CD14-positive monocyte (primary cell): ENCODE results near the gene BAHCC1. TPM values are rescaled to one million over a fixed set of nuclear protein-coding genes. Genes with fewer than 3 reads are reported as not detected.

Source experiments
- DNase-seq, 3 donors: peaks; one replicate each; pipeline ENCODE4 v3.0.0-alpha.2; 2011 to 2022
- H2AFZ ChIP-seq: 2 replicates; pipeline ENCODE4 v1.6.0; 2012; ENCODE audit warnings: mild to moderate bottlenecking, low read depth, low read length, inconsistent platforms; ENCODE audit not compliant: insufficient read depth, poor library complexity, severe bottlenecking
- H3K27ac ChIP-seq, 2 donors: 1 replicate in 1 of 2; 2 replicates in 1 of 2; pipeline ENCODE4 v1.5.1; 2012 to 2013; ENCODE audit warnings: low read length in 2 of 2, control low read depth in 1 of 2, inconsistent platforms in 1 of 2, low read depth in 1 of 2, mild to moderate bottlenecking in 1 of 2
- H3K27me3 ChIP-seq, 2 donors: one replicate each; pipeline versions ENCODE4 v1.6.0 to v1.6.1; 2011 to 2013; ENCODE audit warnings: low read length in 2 of 2; ENCODE audit not compliant: control insufficient read depth in 2 of 2, insufficient read depth in 2 of 2
- H3K36me3 ChIP-seq, 2 donors: replicated peaks in 1 of 2; 1 replicate in 1 of 2; 2 replicates in 1 of 2; pipeline versions ENCODE4 v1.5.1 to v1.6.1; 2012 to 2013; ENCODE audit warnings: low read length in 2 of 2, control low read depth in 1 of 2, inconsistent platforms in 1 of 2, mild to moderate bottlenecking in 1 of 2; ENCODE audit not compliant: insufficient read depth in 2 of 2, control insufficient read depth in 1 of 2
- H3K4me1 ChIP-seq, 2 donors: 1 replicate in 1 of 2; 2 replicates in 1 of 2; pipeline versions ENCODE4 v1.5.1 to v1.6.1; 2012 to 2013; ENCODE audit warnings: low read length in 2 of 2, control low read depth in 1 of 2, inconsistent platforms in 1 of 2, mild to moderate bottlenecking in 1 of 2, moderate library complexity in 1 of 2; ENCODE audit not compliant: insufficient read depth in 2 of 2, control insufficient read depth in 1 of 2
- H3K4me2 ChIP-seq: replicated peaks from 2 replicates; pipeline ENCODE3; 2012; ENCODE audit warnings: low read length, moderate library complexity, mild to moderate bottlenecking; ENCODE audit not compliant: poor library complexity, severe bottlenecking; ENCODE audit errors: extremely low read depth
- H3K4me3 ChIP-seq, 3 experiments: fragments of 200-600 bp in 1 of 3; sonication (generic) in 1 of 3; replicated peaks in 1 of 3; 1 replicate in 2 of 3; 2 replicates in 1 of 3; pipeline ENCODE4 v1.5.1; 2011 to 2013; ENCODE audit warnings: low read length in 3 of 3, mild to moderate bottlenecking in 3 of 3, control low read depth in 2 of 3, low read depth in 2 of 3, inconsistent platforms in 1 of 3, moderate library complexity in 1 of 3
- H3K79me2 ChIP-seq: 2 replicates; pipeline ENCODE4 v1.6.0; 2012; ENCODE audit warnings: mild to moderate bottlenecking, control low read depth, inconsistent platforms, low read length, moderate library complexity; ENCODE audit not compliant: insufficient read depth
- H3K9ac ChIP-seq: 2 replicates; pipeline ENCODE4 v1.6.0; 2017; ENCODE audit warnings: low read length, mild to moderate bottlenecking; ENCODE audit not compliant: insufficient read depth, poor library complexity, severe bottlenecking
- H3K9me3 ChIP-seq, 2 donors: replicated peaks in 1 of 2; 1 replicate in 1 of 2; 2 replicates in 1 of 2; pipeline versions ENCODE4 v1.5.1 to v1.6.1; 2012 to 2013; ENCODE audit warnings: low read length in 2 of 2, control low read depth in 1 of 2; ENCODE audit not compliant: control insufficient read depth in 1 of 2, insufficient read depth in 1 of 2
- H4K20me1 ChIP-seq: 2 replicates; pipeline ENCODE4 v1.6.0; 2012; ENCODE audit warnings: mild to moderate bottlenecking, low read length, control low read depth, moderate library complexity; ENCODE audit not compliant: insufficient read depth
- H3K27ac Mint-ChIP-seq, 7 donors: one replicate each; pipeline ENCODE4 v1.8.0; 2020; ENCODE audit warnings: mild to moderate bottlenecking in 7 of 7, mixed read lengths in 7 of 7, moderate library complexity in 6 of 7, inconsistent platforms in 2 of 7
- H3K27me3 Mint-ChIP-seq, 3 donors: one replicate each; pipeline ENCODE4 v1.8.0; 2021 to 2022; ENCODE audit warnings: low read depth in 3 of 3, mild to moderate bottlenecking in 3 of 3, mixed read lengths in 3 of 3, moderate library complexity in 3 of 3, inconsistent platforms in 1 of 3
- H3K36me3 Mint-ChIP-seq, 2 donors: one replicate each; pipeline ENCODE4 v1.8.0; 2020; ENCODE audit warnings: mixed read lengths in 2 of 2, inconsistent platforms in 1 of 2, mild to moderate bottlenecking in 1 of 2
- H3K4me1 Mint-ChIP-seq: one replicate; pipeline ENCODE4 v1.8.0; 2020; ENCODE audit warnings: mild to moderate bottlenecking, mixed read lengths
- H3K4me3 Mint-ChIP-seq, 2 donors: one replicate each; pipeline ENCODE4 v1.8.0; 2020; ENCODE audit warnings: mild to moderate bottlenecking in 2 of 2, mixed read lengths in 2 of 2, moderate library complexity in 1 of 2
- H3K9me3 Mint-ChIP-seq, 7 donors: one replicate each; pipeline ENCODE4 v1.8.0; 2020 to 2022; ENCODE audit warnings: mixed read lengths in 7 of 7, mild to moderate bottlenecking in 6 of 7, moderate library complexity in 6 of 7, inconsistent platforms in 2 of 7
- CTCF ChIP-seq: fragments of 200-600 bp; IDR thresholded peaks from one replicate; pipeline ENCODE4 v1.8.0; 2022; ENCODE audit warnings: antibody characterized with exemption, mild to moderate bottlenecking
- WGBS: methylation state at CpG from one replicate; pipeline ENCODE4 v1.1.5; 2013; ENCODE audit warnings: missing lambda C conversion rate; ENCODE audit not compliant: insufficient coverage; 5-methylcytosine and 5-hydroxymethylcytosine counted together
- intact Hi-C, 2 donors: fragments of 100-400 bp; cut with micrococcal nuclease; formaldehyde crosslinking; loops; one replicate each; pipeline versions ENCODE4 v1.15.0 to v1.15.1; 2023
- polyA plus RNA-seq, 3 donors: library from polyadenylated mRNA; depleted of rRNA in 1 of 3; unstranded in 2 of 3; stranded (reverse) in 1 of 3; fragments of 300-500 nt in 2 of 3; fragments of >200 nt in 1 of 3; fragmentation: Illumina TruSeq in 2 of 3; gene quantifications; 1 replicate in 2 of 3; 2 replicates in 1 of 3; pipeline ENCODE4 v1.2.3, GENCODE V29; 2012 to 2021

The BAHCC1 gene
- polyA plus RNA-seq, 3 donors: 0.11 to 8.8 (median 0.27) TPM

GRCh38 chr17:81489998-81490992 lies 95.0 kb downstream of the BAHCC1 start:
- Histone ChIP-seq H3K27me3 (peaks cover 0 to 14% of the 10 kb centered on the region in 2 donors), H3K79me2 (no peaks in the 10 kb centered on the region), H4K20me1 (no peaks in the 10 kb centered on the region), H3K4me3 (no peak overlapping the region), H3K4me1 (peaks cover 20 to 29% of the 10 kb centered on the region in 2 donors), H3K9ac (no peak overlapping the region), H3K9me3 (no peaks in the 10 kb centered on the region), H3K27ac (no peak overlapping the region), H3K36me3 (no peaks in the 10 kb centered on the region), H3K4me2 (no peak overlapping the region), H2AFZ (no peak overlapping the region)
- no peak for DNase-seq
- Mint-ChIP-seq H3K4me3 (peak overlapping the region in 1 of 2 donors; percentile 16), H3K27ac (no peak overlapping the region), H3K27me3 (peaks cover 21 to 43% (median 27%) of the 10 kb centered on the region in 3 donors), H3K9me3 (peaks cover 0 to 2% (median 0%) of the 10 kb centered on the region in 7 donors), H3K36me3 (no peaks in the 10 kb centered on the region), H3K4me1 (peaks cover 23% of the 10 kb centered on the region)
- WGBS: 71% methylated on average over 7 of the region's 14 CpGs
- intact Hi-C loops: loop anchor here in 1 of 2 donors (10.0 kb wide), 1 partner anchor 205 kb away; no protein-coding TSS in a partner anchor
- no peak for TF ChIP-seq CTCF

- Mint-ChIP-seq H3K27me3 (peaks cover 22 to 47% (median 27%) of the 10 kb centered on the region in 3 donors), H3K36me3 (no peaks in the 10 kb centered on the region), H3K9me3 (peaks cover 0 to 2% (median 0%) of the 10 kb centered on the region in 7 donors), H3K4me3 (no peak overlapping the region), H3K27ac (no peak overlapping the region), H3K4me1 (peaks cover 19% of the 10 kb centered on the region)
- WGBS: 86% methylated on average over 4 of the region's 5 CpGs
- no peaks in the 10 kb centered on the region for H4K20me1 ChIP-seq
- H3K4me1 ChIP-seq: peaks cover 16 to 25% of the 10 kb centered on the region in 2 donors
- H3K9ac ChIP-seq: no peak overlapping the region
- intact Hi-C loops: no loop called here
- H3K4me2 ChIP-seq: no peak overlapping the region
- H3K4me3 ChIP-seq: no peak overlapping the region
- peaks cover 0 to 15% of the 10 kb centered on the region in 2 donors for H3K27me3 ChIP-seq
- no peak for TF ChIP-seq CTCF
- no peaks in the 10 kb centered on the region for H3K36me3 ChIP-seq
- no peak for DNase-seq
- no peaks in the 10 kb centered on the region for H3K9me3 ChIP-seq
- no peak overlapping the region for H2AFZ ChIP-seq
- no peaks in the 10 kb centered on the region for H3K79me2 ChIP-seq
- H3K27ac ChIP-seq: no peak overlapping the region
Observed at GRCh38 chr17:81491181-81491581, 95.9 kb downstream of the BAHCC1 start.
